ENCODE results near the gene REEP3. TPM values are rescaled to one million over a fixed set of nuclear protein-coding genes. Genes with fewer than 3 reads are reported as not detected.

Gene REEP3
- 10 to 100 TPM; 27.5 to 32.5 (median 30.4) TPM for total RNA-seq

GRCh38 chr10:63520500-63521415 lies at the start of gene REEP3:
TSS of gene REEP3 (plus strand) at chr10:63521401. CDS start at chr10:63521546, 145 bp downstream.
- H3K4me3 ChIP-seq: peak within 1 kb of the TSS; percentile 80 to 96 (median 88)
- no peaks in the 10 kb centered on the region for H3K36me3 ChIP-seq
- peaks cover 15 to 62% (median 26%) of the 10 kb centered on the region in 3 donors for H3K4me1 ChIP-seq
- no peaks in the 10 kb centered on the region for H3K27me3 ChIP-seq
- TF ChIP-seq CTCF (IDR thresholded peaks at IDR 0.05) (no peak), POLR2A (IDR thresholded peaks at IDR 0.05) (no peak)
- no peaks in the 10 kb centered on the region for H3K9me3 ChIP-seq
- 20 to 30% methylated on average over 3 to 9 of the region's 52 CpGs for WGBS, 2 donors
- H3K27ac ChIP-seq: peak within 1 kb of the TSS; percentile 98 to 100 (median 100)
- no peak for DNase-seq
- intact Hi-C loops (cut with DNase I): no loop called here

GRCh38 chr10:63474488-63474887 lies 46.7 kb upstream of the REEP3 start:
- TF ChIP-seq POLR2A (IDR thresholded peaks at IDR 0.05) (no peak), CTCF (IDR thresholded peaks at IDR 0.05) (no peak)
- no peaks in the 10 kb centered on the region for H3K27me3 ChIP-seq
- no peaks in the 10 kb centered on the region for H3K36me3 ChIP-seq
- H3K27ac ChIP-seq: no peak overlapping the region
- 93 to 95% methylated on average over 8 of the region's 8 CpGs for WGBS, 2 donors
- no peak for DNase-seq
- no peak overlapping the region for H3K4me3 ChIP-seq
- H3K9me3 ChIP-seq: no peaks in the 10 kb centered on the region
- H3K4me1 ChIP-seq: peaks cover 0 to 5% (median 0%) of the 10 kb centered on the region in 3 donors
- intact Hi-C loops (cut with DNase I): no loop called here

- Histone ChIP-seq H3K4me3 (no peak overlapping the region), H3K9me3 (no peaks in the 10 kb centered on the region), H3K27ac (no peak overlapping the region), H3K36me3 (no peaks in the 10 kb centered on the region), H3K27me3 (no peaks in the 10 kb centered on the region), H3K4me1 (peaks cover 0 to 7% (median 0%) of the 10 kb centered on the region in 3 donors)
- DNase-seq: no peak
- intact Hi-C loops (cut with DNase I): no loop called here
- TF ChIP-seq CTCF (IDR thresholded peaks at IDR 0.05) (no peak), POLR2A (IDR thresholded peaks at IDR 0.05) (no peak)
- WGBS, 2 donors: 54 to 61% methylated on average over 1 of the region's 1 CpG
Observed at GRCh38 chr10:63477927-63478326, 43.3 kb upstream of the REEP3 start.

- no peak for TF ChIP-seq CTCF (IDR thresholded peaks at IDR 0.05)
- no peak for TF ChIP-seq POLR2A (IDR thresholded peaks at IDR 0.05)
- intact Hi-C loops (cut with DNase I): no loop called here
- Histone ChIP-seq H3K27me3 (no peaks in the 10 kb centered on the region), H3K36me3 (no peaks in the 10 kb centered on the region), H3K4me3 (no peak overlapping the region), H3K4me1 (peaks cover 0 to 7% (median 0%) of the 10 kb centered on the region in 3 donors), H3K27ac (no peak overlapping the region), H3K9me3 (no peaks in the 10 kb centered on the region)
- no peak for DNase-seq
- 73 to 75% methylated on average over 3 of the region's 3 CpGs for WGBS, 2 donors
Observed at GRCh38 chr10:63478564-63478963, 42.6 kb upstream of the REEP3 start.

GRCh38 chr10:63480237-63480636 lies 41.0 kb upstream of the REEP3 start:
- intact Hi-C loops (cut with DNase I): no loop called here

More at GRCh38 chr10:63480237-63480636, 41.0 kb upstream of the REEP3 start:
- Histone ChIP-seq H3K27me3 (no peaks in the 10 kb centered on the region), H3K4me1 (peaks cover 0 to 7% (median 0%) of the 10 kb centered on the region in 3 donors), H3K9me3 (no peaks in the 10 kb centered on the region), H3K27ac (no peak overlapping the region), H3K36me3 (no peaks in the 10 kb centered on the region), H3K4me3 (no peak overlapping the region)
- WGBS, 2 donors: 93 to 98% methylated on average over 5 of the region's 5 CpGs
- no peak for TF ChIP-seq CTCF (IDR thresholded peaks at IDR 0.05)
- DNase-seq: no peak
